HuH-7 (cell line): ENCODE results near the gene SAMD8.
"Not testable (repeated sequence)": the region's sequence is repeated elsewhere in the genome, so short reads cannot be mapped to it uniquely, and the experiment has no call there.

Experiments
- DNase-seq: peaks from one replicate; pipeline ENCODE4 v3.0.0; 2011; ENCODE audit warnings: low spot score

SAMD8 gene

DNA sequence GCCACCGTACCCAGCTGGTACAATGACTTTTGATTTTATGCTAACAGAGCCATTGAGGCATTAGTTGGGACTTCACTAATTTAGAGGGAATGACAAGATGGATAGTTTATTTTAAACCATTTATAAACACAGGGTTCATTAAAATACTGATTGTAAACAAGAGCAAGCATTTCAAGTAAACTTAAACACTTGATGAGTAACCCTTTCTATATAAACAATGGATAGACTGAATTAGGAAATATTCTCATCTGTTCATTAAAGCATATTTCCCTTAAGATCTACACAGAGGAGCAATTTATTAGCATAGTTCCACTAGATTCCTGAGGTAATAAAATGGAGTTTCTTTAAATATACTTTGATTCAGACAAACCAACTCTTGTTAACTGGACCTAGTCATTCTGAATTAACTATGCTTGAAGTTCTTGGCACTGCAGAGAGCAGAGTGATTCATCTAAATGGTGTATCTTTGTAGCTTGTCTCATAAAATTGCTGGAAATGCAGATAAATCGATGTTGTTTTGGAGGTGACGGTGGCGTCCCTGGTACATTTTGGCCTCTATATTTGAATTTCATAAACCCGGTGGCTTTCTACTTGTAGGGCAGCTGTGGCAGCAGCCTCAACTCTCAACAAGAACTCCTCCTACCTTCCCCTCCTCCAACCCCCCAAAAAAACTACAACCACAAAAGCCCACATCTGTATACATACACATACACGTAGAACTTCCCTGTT is 83.7 kb downstream of the SAMD8 start:
- no peak for DNase-seq

DNA sequence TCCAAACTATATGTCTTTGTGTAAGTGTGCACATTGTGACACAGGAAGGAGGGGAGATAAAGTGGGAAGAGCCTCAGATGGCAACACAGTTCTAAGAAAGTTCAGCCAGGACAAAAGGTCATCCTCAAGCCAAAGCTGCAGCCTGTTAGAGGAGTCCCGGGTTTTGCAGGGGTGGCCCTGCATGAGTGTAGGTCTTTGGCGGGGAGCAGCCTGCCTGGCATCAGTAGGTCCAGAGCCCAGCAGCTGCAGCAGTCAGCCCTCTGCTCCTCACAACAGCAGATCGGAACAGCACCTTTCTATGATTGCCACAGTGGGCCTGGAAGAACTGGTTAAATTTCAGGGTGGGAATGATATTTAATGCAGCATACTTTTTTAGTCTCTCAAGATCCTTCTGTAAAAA is 85.6 kb downstream of the SAMD8 start:
- DNase-seq = no peak

DNA sequence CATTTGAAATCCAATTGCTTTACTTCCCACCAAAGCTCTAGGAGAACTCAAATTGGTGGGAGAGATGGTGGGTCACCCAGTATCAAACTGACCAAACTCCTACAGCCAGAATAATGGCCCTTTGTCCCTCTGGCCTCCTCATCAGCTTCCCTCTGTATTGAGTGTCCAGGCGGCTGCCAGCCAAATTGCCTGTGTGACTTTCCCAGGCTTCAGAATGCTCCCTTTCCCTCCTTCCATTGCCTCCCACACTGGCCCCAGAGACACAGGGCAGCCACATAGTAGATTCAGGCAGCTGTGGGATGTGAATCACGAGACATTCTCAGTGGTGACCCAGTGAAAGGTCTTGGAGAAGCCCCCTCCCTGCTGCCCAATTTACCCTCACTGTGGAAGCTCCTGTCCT is 86.5 kb downstream of the SAMD8 start:
- no peak for DNase-seq

DNA sequence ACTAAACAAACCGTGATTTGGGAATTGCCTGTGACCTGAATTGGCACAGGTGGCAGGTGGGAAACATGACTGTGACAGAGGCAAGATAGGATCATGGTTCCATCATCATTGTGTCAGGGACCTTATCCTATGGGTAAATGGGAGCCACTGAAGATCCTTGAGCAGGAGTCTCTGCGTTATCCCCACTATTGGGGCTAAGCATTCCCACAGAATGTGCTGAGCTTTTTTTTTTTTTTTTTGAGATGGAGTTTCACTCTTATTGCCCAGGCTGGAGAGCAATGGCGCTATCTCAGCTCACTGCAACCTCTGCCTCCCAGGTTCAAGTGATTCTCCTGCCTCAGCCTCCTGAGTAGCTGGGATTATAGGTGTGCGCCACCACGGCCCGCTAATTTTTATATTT is 88.5 kb downstream of the SAMD8 start:
- DNase-seq = not testable (repeated sequence)

DNA sequence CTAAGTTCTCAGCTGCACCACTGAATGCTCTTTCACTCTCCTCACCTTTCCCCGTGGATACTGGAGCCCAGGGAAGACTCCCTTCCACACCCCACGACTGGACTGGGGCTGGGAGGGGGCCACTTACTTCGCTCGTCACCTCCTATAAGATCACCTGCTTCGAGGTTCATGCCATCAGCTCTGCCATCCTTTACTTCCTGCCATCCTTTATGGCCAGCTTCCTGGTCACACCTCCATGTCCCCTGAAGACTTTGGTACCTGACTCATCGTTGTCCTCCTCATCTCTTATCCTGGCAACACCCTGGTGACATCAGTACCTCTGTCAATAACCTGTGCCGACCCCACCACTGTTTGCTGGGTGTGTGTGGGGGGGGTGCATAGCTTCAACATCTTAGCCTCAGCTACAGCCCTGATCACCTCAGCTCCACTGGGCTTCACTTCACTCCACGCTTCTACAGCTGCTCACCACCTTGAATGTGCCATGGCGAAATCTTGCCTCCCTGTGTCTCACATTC is 90.4 kb downstream of the SAMD8 start:
- DNase-seq = no peak

DNA sequence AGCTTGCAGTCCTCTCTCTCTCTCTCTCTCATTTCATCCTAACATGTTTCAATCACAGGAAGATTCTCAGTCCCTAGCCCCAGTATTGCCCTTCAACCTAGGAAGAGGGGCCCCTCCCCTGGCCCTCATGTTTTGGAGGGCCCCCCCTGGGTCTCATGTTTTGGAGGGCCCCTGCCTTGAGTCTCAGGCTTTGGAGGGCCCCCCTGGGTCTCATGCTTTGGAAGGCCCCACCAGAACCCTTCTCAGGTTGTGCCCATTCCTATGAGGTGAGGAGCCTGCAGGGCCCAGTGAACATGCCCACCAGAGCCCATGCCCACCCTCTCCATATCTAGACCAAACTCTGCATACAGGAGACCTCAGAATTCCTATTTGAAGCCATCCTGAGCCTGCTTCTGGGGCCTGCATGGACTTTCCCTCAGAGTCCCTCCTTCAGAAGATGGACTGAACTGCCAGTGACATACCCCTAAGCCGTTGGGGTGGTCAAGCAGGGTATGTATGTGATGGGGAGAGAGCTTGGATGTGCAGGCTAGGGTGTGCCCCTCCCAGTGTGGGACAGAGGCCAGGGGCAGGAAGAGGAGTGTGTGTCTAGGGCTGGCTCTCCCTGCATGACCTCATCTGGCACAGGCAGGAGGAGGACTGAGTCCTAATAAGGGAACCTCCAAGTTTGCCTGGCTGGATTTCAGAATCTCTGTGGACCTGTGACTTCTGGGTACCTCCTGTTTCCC is 91.0 kb downstream of the SAMD8 start:
- DNase-seq = no peak

DNA sequence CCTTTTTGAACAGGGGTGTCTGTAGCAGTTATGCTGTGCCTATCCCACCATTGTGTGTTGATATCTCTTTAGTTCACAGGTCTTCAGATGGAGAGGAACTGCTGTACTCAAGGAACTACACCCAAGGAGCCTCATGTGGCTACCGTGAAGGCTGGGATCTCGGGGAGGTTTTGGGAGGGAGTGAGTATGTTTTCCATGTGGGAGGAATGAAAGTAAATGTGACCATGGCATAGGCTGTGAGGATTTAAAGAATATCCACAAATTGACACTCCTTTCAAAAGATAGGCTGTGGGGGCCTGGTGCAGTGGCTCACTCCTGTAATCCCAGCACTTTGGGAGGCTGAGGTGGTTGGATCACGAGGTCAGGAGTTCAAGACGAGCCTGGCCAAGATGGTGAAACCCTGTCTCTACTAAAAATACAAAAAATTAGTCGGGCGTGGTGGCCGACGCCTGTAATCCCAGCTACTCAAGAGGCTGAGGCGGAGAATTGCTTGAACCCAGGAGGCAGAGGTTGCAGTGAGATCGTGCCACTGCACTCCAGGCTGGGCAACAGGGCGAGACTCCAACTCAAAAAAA is 91.7 kb downstream of the SAMD8 start:
- not testable (repeated sequence) for DNase-seq

DNA sequence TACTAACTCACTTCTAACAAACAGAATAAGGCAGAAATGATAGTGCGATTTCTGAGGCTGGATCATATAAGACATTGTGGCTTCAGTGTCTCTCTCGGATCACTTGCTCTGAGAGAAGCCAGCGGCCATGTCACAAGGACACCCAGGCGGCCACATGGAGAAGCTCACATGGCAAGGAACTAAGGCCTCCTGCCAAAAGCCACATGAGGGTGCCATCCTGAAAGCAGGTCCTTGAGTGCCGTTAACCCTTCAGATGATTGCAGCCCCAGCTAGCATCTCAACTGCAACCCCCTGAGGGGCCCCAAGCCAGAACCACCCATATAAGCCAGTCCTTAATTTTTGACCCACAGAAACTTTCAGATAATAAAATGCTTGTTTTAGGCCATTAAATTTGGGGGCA is 92.3 kb downstream of the SAMD8 start:
- DNase-seq = no peak

DNA sequence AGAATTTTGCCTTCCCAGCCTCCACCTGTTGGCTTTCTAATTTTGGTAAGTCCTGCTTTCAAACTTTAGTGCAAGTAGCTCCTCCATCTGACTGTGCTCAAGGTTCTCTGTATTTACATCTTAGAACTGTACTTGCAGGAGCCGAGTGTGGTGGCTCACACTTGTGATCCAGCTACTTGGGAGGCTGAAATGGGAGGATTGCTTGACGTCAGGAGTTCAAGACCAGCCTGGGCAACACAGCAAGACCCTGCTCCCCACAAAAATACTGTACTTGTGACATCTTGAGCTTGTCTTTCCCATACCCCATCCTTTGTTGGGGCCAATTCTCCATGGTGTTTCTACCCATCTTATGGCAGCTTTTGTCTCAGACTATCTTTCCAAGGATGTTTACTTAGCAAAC is 94.5 kb downstream of the SAMD8 start:
- DNase-seq = no peak

DNA sequence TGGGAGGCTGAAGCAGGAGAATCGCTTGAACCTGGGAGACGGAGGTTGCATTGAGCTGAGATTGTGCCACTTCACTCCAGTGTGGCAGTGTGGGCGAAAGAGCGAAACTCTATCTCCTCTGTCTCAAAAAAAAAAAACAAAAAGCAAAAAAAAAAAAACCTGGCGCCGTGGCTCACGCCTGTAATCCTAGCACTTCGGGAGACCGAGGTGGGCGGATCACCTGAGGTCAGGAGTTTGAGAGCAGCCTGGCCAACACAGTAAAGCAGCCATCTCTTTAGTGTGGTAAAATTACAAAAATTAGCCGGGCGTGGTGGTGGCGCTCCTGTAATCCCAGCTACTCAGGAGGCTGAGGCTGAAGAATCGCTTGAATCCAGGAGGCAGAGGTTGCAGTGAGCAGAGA is 95.2 kb downstream of the SAMD8 start:
- DNase-seq = not testable (repeated sequence)

DNA sequence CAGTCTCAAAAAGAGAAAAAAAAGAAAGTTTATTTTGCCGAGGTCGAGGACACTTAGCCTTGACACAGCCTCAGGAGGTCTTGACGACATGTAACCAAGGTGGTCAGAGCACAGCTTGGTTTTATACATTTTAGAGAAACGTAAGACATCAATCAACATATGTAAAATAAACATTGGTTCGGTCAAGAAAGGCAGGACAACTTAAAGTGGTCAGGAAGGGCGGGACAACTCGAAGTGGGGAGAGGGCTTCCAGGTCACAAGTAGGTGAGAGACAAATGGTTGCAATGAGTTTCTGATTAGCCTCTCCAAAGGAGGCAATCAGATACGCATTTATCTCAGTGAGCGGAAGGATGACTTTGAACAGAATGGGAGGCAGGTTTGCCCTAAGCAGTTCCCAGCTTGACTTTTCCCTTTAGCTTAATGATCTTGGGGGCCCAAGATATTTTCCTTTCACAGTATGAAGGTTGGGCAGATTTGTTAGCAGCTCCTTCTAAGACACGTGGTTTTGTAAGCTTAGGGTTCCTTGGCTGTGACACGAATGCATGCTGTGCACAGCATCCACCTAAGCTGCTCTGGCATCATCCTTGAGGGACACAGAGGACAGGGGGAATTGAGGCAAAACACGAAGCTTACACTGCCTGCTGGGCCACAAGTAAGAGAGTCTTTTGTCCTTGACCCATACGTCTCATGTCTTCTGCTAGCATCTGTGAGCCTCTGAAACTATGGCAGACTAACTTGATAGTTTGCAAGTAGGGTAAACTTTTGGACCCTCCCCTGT is 95.8 kb downstream of the SAMD8 start:
- no peak for DNase-seq

DNA sequence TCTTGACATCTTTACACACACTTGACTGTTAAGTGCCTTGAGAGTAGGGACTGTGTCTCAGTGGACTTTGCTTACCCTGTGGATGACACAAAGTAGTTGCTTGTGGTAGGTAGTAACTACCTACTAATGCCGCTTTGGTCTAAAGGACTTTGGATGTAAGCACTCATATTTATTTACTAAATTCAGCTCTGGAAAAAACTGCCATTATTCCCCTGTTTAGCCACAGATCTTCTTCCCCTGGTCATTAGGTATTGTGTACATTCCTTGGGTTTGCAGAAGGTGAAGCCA is 96.3 kb downstream of the SAMD8 start:
- no peak for DNase-seq

DNA sequence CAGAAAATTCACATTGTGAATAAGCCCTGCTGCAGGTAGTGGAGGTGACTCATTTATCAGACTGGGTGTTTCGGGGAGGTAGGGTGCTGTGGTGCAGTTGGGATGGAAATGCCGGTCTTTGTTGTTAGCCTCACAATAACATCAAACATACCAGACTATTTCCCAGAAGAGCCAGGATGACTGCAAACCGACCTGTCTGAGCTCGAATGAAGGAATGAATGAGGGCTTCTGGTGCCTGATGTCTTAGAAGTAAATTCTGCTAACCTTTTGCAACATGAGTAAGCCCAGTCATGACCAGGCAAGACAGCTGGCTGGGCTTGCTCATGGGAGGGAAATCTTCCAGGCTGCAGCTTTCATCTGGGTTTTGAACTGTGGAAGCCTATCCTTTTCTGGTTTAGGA is 96.7 kb downstream of the SAMD8 start:
- no peak for DNase-seq

DNA sequence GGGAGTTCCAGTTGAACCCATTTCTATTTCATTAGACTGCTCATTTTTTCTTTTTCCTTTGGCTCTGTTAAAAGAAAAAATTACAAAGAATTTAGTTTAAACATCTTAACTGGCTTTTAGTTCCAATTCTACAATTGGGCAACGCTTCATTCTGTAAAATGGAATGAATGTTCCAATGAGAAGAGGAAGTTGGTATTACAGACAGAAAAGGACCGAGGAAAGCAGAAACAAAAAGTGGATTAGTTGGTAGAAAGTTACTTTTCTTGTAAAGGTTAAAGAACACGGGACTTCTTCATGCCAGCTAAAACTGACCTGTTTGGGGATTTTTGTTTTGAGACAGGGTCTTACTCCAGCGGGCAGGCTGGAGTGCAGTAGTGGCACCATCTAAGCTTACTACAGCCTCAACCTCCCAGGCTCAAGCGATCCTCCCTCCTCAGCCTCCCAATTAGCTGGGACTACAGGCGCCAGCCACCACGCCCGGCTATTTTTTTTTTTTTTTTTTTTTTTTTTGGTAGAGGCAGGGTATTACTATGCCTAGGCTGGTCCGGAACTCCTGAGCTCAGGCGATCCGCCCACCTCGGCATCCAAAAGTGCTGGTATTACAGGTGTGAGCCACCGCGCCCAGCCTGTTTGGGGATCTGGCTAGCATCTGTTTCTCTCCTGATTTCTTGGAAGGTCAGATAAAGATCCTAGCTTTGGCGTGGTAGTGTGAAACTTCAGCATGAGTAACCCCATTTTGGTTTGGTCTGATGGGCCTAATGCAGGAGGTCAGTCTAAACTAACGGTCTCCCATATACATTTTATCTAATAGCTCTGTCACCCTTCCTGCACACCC is 97.8 kb downstream of the SAMD8 start:
- no peak for DNase-seq

DNA sequence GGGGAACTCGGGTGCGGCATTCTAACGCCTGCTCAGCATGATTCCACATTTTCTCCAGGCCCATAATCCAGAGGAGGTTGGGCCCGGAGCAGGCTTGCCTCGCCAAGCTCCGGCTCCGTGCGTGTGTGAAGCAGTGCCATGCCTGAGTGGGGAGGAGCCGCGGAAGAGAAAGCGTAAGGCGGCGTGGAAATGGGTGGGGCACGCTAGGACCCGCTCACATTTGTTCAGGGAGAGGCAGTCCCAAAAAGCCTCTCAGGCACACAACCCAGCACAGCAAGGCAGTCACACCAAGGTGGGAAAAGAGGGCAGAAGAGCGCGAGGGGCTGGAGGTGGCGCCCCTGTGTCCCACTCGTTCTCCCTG is 98.4 kb downstream of the SAMD8 start:
- peak; percentile 39 for DNase-seq

DNA sequence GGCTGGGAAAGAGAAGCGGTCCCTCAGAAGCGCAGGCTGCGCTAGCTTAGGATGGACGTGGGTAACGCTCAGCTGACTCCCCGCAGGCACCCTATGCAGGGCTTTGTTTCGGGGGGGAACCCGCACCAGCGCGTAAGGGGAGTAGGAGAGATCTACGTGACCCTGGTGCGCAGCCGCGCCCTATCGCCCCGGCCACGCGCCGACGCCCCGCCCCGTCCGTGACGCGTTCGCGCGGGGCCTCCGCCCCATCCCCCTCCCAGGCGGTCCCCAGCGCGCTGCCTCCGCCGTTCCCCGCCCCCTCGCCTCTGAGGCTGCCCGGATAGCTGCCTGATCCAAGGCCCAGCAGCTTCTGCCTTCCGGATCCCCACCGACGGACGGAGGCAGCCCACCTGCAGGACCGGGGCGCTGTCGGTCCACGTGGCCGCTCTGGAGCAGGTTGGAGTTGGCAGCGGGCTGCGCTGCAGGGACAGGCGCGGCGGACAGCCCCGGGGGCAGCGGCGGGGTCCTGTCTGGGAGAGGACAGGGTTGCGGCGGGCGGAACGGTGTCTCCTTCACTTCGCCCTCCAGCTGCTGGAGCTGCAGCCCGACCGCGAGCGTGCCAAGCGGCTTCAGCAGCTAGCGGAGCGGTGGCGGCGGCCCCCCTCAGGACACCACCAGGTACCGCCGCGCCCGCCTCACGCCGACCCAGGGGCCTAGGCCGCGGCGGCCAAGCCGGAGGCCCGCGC is 99.0 kb downstream of the SAMD8 start, which contains the start of gene VDAC2:
Gene VDAC2, plus strand, starts transcription at position 515 of the 725 bp plus-strand sequence. CDS start 363 bp downstream, outside the sequence.
- peak; percentile 69 for DNase-seq

DNA sequence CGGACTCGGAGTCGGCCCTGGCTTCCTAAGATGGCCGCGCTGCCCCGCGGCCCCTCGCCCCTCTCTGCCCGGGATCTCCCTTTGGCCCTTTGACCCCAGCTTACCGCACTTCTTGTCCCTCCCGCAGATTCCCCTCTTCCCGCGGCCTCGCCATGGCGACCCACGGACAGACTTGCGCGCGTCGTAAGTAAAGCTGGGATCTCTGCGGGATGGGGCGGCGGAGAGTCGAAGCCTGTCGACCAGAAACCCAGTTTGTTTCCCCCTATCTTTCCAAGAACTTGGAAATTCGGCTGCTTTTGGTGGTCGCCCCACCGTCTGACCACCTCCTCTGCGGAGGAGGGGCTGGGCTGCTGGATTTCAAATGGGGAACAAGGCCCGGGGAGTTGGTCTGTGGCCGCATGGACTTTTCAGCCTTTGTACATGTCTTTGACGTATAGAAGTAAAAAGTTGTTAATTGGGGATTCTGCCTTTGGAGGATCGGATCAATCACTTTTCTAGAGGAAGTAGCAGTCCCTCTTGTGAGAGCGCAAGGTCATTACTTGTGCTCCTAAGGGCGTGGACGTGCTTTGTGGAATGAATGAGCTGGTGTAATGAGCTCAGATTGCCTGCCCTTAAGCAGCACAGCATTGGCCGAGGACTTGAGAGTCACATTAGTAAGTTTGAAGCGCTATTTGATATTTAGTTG is 99.7 kb downstream of the SAMD8 start:
- DNase-seq = no peak

DNA sequence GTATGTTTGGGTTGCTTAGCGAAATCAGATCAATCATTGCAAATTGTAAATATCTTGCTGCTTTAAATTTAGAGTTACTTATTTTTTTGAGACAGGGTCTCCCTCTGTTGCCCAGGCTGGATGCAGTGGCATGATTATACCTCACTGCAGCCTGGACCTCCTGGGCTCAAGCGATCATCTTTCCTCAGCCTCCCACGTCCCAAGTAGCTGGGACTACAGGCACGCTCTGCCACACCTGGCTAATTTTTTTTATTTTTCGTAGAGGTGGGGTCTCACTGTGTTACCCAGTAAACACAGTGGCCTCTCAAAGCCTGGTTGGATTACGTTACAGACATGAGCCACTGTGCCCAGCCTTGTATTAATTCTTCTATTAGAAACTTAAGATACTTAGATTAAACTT is 100.9 kb downstream of the SAMD8 start:
- DNase-seq = no peak

DNA sequence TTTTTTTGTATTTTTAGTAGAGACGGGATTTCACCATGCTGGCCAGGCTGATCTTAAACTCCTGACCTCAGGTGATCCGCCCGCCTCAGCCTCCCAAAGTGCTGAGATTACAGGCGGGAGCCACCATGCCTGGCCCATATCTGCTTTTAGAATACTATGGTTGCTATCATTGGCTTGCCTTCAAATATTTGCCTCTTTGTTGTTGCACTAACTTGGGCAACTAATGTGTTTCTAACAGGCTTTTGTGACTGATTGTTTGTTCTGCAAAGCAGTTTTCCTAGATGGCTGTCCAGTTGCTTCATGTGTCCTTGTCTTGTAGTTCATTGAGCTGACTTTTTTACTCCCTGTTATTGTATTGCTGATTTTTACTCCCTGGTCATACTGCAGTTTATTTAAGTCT is 108.8 kb downstream of the SAMD8 start:
- DNase-seq = no peak

DNA sequence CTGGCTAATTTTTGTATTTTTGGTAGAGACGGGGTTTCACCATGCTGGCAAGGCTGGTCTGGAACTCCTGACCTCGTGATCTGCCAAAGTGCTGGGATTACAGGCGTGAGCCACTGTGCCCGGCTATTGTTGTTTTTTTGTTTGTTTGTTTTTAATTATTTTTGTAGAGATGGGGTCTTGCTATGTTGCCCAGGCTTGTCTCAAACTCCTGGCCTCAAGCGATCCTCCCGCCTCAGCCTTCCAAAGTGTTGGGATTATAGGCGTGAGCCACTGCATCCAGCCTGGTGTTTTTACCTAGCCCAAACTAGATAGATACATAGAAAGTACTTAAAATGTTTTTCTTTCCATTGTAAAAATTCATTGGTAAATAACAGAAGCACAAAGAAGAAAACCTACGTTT is 110.0 kb downstream of the SAMD8 start:
- DNase-seq = not testable (repeated sequence)
